LHCN-M2 (cell line): ENCODE data around the gene CSDE1. TPM values are rescaled to one million over a fixed set of nuclear protein-coding genes. Genes with fewer than 3 reads are reported as not detected.
A peak's percentile ranks its signal among the peaks of the same experiment; 100 is the strongest.
"Not testable (repeated sequence)": the region's sequence is repeated elsewhere in the genome, so short reads cannot be mapped to it uniquely, and the experiment has no call there.

Experiments used
- DNase-seq: peaks from one replicate; pipeline ENCODE4 v3.0.0-alpha.2; 2012; ENCODE audit warnings: low read depth
- polyA plus RNA-seq: library from polyadenylated mRNA; unstranded; fragments of >200 nt; gene quantifications from one replicate; pipeline ENCODE4 v1.2.1, GENCODE V29; 2012; ENCODE audit warnings: missing spikeins
- total RNA-seq: library from RNA; depleted of rRNA; stranded (reverse); fragments of >200 nt; gene quantifications from 2 replicates; pipeline ENCODE4 v1.2.3, GENCODE V29; 2014; rRNA removed

Gene CSDE1
- 627 and 733 TPM in 2 replicates for total RNA-seq
- polyA plus RNA-seq: 215 TPM

DNA sequence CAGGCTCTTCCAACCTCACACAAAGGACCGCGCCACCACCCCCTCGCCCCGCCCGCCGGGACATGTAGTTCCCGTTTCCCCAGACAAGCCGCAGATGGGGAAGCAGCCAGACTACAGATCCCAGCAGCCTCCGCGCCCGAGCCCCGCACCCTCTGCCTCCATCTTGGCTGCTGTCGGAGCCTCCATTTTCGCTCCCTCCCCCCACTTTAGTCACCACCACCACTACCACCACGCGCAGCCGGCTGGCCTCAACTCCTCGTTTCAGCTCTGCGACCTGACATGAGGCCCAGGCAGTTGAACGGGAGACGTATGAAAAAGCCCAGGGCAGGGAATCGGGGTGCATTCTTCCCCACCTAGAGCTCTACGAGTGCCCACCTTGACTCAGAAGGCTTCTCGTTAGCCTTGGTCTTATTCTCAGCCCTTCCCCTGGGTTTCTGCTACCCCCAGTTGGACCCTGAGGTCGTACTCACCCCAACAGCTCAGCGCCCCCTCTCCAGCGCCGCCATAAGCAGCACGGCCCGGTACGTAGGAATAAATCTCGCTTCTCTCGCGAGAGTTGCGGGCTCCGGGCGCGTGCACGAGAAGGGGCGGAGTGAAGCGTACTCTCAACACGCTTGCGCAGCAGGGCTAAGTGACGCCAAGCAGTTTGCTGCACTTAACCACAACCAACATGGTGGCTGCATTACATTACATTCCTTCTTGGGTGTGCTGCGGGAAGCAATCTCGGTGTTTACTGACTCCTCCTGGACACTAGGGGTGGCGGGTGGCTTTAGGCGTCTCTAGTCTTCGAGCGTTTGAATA, at the start of gene CSDE1:
Gene CSDE1, minus strand, starts transcription at position 530 of the 801 bp plus-strand sequence. CDS start 18,094 bp downstream, outside the sequence.
- peak; percentile 98 for DNase-seq

DNA sequence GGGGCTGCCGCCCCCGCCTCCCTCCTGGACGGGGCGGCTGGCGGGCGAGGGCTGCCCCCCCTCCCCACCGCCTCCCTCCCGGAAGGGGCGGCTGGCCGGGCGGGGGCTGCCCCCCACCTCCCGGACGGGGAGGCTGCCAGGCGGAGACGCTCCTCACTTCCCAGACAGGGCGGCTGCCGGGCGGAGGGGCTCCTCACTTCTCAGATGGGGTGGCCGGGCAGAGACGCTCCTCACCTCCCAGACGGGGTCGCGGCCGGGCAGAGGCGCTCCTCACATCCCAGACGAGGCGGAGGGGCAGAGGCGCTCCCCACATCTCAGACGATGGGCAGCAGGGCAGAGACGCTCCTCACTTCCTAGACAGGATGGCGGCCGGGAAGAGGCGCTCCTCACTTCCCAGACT, 46.7 kb upstream of the CSDE1 start:
- DNase-seq: not testable (repeated sequence)

DNA sequence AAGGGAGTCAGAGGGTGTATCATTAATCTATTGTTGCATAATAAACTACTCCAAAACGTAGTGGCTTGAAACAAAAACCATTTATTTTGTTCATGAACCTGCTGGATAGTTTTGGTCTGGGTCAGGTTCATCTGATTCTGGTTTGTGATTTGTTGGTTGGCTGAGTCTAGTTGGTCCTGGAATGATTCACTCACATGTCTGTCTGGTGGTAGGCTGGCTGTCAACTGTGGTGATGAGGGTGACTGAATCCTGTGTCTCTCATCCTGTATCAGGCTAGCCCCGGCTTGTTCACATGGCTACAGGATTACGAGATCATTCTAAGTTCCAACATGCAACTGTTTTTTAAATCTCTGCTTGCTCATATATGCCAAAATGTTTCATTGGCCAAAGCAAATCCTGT, 45.2 kb upstream of the CSDE1 start:
- DNase-seq: peak; percentile 13

DNA sequence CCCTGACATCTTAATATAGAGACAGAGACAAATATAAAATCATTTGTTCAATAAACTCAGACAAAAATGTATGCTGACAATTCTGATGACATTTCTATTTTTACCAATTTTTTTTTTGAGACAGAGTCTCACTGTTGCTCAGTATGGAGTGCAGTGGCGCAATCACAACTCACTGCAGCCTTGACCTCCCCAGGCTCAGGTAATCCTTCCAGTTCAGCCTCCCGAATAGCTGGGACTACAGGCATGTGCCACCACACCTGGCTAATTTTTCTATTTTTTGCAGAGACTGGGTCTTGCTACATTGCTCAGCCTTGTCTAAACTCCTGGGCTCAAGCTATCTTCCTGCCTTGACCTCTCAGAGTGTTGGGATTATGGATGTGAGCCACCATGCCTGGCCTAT, 36.3 kb upstream of the CSDE1 start:
- no peak for DNase-seq

DNA sequence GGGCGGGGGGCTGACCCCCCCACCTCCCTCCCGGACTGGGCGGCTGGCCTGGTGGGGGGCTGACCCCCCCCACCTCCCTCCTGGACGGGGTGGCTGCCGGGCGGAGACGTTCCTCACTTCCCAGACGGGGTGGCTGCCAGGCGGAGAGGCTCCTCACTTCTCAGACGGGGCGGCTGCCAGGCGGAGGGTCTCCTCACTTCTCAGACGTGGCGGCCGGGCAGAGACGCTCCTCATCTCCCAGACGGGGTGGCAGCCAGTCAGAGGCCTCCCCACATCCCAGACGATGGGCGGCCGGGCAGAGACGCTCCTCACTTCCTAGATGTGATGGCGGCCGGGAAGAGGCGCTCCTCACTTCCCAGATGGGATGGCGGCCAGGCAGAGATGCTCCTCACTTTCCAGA, 32.8 kb upstream of the CSDE1 start:
- DNase-seq: not testable (repeated sequence)

DNA sequence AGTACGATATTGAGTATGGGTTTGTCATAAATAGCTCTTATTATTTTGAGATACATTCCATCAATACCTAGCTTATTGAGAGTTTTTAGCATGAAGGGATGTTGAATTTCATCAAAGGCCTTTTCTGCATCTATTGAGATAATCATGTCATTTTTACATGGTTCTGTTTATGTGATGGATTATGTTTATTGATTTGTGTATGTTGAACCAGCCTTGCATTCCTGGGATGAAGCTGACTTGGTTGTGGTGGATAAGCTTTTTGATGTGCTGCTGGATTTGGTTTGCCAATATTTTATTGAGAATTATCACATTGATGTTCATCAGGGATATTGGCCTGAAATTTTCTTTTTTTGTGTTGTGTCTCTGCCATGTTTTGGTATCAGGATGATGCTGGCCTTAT, 28.7 kb upstream of the CSDE1 start:
- not testable (repeated sequence) for DNase-seq

DNA sequence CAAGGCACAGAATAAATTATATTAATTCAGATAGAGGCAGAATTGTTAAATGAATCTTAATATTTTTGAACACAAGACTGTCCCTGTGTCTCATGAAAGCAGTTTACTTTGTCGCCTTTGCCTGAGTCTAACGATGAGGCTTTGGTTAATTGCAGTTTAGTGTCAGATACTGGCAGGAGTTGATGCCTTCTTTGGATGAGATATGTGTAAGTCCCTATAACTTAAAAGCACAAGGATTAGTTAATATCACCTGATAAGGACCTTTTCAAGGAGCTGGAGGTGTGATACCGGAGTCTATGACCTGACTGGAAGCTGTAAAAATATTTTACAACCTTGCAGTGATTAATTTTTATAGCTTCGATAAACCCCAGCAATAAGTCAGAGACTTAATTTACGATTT, 24.7 kb upstream of the CSDE1 start:
- DNase-seq: no peak

DNA sequence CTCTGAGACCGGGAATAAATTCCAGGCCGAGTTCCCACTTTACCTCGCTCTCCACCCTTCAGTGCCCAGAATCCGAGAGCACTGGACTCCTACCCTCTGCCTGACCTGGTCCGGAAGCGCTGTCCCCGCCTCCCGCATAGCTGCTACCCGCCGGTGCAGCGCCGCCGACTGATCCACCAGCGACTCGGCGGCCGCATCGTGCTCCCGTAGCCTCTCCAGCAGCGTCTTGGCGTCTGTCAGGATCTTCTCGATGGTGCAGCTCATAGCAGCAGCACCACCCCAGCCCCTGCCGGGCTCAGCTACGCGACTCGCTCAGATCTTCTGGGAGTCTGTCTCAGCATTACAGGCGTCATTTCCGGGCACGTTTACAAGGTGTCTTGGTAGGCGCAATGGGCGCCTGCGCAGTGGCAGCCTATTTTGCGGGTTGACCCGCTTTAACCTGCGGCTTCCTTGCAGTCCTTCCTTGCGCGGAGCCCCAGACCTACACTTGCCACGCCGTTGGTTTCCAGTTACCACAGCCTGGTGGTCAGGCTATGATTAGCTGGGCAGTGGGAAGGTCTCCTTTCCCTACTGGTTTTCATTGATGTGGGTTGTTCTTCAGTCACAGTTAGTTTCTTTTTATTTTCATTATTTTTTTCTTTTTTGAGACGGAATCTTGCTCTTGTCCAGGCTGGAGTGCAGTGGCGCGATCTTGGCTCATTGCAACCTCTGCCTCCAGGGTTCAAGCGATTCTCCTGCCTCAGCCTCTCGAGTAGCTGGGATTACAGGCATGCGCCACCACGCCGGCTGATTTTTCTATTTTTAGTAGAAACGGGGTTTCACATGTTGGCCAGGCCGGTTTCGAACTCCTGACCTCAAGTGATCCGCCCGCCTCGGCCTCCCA, 22.8 kb upstream of the CSDE1 start, which contains the start of gene SIKE1:
Gene SIKE1, minus strand, starts transcription at position 342 of the 883 bp plus-strand sequence. Its CDS starts 78 bp downstream, at position 264.
- peak; percentile 91 for DNase-seq

DNA sequence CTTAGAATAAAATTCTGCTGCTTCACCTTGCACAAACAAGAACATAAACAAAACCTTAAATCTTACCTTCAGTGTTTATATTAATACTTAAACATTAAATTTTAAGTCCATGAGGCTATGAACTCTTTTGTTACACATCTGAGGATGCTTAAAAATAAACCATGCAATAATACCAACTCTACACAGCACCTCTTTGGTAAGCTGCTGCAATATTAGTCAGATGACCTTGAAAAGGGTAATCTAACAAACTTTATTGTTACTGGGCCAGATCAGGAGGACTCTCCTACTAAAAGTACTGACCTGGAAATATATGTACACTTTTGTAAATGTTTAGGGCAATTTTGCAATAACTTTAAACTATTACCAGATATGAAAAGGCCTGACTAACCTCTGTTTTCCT, 21.9 kb upstream of the CSDE1 start:
- no peak for DNase-seq

DNA sequence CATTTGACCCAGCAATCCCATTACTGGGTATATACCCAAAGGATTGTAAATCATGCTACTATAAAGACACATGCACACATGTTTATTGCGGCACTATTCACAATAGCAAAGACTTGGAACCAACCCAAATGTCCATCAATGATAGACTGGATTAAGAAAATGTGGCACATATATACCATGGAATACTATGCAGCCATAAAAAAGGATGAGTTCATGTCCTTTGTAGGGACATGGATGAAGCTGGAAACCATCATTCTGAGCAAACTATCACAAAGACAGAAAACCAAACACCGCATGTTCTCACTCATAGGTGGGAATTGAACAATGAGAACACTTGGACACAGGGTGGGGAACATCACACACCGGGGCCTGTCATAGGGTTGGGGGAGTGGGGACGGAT, 18.9 kb upstream of the CSDE1 start:
- DNase-seq: not testable (repeated sequence)

DNA sequence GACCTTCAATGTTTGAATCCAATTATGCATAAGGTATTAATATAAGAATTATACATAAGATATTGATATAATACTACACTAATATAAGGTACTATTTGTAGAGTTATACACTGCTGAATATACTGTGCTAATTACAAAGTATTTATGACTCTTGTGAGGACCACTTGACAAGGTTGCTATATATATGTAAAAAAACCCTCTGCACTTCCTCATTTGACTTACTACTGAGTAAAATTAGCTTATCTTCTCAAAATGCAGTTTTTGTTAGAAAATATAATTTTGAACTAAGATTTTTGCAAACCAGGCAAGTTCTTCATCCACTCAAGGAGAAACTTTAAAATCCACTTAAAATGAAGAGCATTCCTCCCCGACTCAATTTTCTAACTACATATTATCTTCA, 14.2 kb upstream of the CSDE1 start:
- DNase-seq: no peak

DNA sequence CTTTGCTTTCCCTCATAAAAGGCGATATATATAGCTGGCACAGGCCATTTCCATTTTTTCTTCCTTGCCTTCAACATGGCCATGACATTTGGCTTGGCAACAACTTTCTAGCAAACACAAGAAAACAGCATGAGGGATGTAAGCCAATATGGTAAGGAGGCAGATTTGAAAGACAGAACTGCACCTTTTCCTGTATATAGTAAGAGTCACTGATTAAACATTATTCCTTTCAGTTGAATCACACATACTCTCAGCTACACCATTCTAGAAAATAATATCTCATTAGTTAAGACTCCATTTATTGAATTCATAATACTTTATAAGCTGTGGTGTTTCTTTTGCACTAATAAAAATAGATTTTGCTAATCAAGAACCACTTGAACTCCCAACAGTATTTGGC, 13.2 kb upstream of the CSDE1 start:
- DNase-seq: no peak

DNA sequence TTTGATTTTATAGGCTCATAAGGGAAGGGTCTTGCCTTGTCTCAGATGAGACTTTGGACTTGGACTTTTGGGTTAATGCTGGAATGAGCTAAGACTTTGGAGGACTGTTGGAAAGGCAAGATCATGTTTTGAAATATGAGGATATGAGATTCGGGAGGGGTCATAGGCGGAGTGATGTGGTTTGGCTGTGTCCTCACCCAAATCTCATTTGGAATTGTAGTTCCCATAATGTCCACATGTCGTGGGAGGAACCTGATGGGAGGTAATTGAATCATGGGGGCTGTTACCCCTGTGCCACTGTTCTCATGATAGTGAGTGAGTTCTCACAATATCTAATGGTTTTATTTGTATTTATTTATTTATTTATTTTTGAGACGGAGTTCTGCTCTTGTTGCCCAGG, 6.9 kb upstream of the CSDE1 start:
- DNase-seq: no peak

DNA sequence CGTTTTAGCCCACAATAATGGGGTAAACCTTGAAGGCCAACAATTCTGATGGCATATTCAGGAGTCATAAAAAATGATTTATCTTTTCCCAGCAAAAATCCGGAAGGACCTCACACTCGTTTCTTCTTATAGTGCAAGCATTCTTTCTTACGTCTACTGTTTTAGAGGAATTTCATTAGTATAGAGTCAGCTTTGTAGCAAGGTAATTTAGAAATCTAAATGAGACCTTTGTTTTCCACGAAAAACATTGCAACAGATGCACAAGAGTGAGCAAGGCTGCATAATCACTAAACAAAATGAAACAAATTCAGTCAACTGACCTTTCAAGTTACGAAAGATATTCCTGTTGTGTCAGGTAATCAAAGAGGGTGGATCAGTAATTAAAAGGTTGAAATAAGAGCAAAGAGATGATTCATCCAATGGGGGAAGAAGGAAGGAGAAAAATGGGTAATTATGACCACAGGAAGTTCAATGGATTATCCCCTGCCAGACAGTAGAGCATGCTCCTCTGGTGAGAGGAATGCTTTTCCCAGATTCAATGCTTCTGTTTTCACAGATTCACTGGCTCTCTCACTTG, 560 bp upstream of the CSDE1 start:
- DNase-seq: peak; percentile 37

DNA sequence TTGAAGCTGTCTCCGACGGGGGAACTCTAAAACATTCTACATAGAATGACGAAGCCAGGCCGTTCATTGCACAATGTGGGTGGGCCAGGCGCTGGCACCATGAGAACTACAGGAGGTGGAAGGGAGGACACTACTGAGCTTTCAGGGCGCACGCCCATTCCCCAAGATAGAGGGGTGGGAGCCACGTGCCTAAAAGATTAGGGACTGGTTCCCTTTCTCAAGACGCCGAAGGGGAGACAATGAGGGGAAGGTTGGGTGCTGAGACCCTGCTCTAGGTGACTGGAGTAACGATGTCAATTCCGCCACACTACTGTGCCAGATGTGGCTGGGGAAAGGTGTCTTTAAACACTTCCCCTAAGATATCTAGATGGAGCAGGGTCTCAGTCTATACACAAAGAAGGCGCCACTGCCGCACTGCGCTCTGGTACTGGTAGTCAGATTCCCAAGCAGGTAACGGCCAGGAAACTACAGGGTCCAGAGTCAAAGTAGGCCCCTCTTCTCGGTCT, 782 bp downstream of the CSDE1 start:
- peak; percentile 40 for DNase-seq

DNA sequence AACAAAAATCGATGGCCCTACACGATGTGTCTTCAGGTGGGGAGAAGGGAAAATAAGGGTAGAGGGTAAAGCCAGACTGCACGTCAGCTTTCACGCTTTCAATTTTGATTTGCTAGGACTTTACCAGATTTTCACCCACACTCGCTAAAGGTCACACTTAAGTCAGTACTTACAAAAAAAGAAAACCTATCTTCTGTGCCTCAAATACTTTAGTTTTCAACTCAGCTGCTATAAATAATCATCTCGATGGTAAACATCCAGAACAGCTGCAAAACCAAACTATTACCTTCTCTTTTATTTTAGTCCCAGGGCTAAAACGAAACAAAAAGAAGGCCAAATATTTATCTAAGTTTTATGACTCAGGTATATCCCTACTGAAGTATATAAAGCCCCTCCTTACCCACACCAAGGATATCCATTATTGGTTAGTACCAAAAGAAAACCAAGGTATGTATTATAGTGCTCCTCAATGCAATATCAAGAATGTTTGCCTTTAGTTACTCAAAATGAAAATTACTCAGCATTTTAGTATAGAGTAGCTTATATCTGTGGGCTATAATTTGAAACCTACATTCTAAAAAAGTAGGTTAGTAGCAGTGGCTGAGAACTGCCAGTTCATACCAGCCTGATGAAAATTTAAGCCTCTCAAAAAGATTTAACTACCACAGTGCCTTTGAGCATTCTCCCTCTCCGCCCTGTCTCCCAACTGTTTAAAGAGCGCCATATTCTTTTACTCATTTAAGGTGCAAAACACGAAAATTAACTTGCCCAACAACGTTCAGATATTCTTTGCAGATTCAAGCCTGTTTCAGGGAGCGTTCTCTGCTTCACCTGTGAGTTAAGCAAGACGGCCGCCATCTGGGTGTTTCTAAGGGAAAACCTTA, 1.5 kb downstream of the CSDE1 start:
- DNase-seq: peak; percentile 83

DNA sequence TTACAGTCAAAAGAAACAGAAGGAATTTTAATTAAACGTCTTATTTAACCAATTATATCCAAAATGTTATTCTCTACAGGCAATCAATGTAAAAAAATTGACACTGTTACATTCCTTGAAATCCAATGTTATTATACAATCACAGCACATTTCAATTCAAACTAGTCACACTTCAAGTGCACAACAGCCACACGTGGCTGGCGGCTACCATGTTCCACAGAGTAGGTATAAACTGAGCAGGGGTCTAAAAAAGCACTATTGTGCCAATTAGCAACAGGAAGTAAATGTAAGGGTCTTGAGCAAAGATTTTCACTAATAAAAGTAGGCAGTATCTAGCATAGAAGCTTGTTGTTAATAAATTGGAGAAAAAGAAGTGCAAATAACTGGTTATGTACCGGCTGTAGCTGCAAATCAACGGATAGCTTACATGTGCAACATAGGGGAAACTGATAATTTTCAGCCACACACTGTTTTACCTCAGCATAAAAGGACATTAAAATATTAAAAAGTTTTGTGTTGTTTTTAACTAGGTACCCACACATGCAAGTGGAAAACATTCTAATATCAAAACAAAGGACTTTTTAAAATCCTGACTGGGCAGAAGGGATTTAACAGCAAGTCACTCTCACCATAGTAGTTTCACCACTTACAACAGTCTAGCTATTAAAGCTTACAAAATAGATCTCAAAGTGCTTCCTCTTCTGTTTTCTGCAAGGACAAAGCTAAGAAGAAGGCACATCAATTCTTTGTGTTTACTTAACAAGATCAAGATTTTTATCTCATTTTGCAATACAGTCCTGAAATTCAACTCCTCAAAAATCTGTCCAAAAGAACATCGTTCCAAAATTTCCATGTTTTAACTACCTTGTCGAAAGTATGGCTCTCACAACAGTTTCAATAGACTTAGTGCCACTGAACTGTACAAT, 2.5 kb downstream of the CSDE1 start:
- DNase-seq: no peak

DNA sequence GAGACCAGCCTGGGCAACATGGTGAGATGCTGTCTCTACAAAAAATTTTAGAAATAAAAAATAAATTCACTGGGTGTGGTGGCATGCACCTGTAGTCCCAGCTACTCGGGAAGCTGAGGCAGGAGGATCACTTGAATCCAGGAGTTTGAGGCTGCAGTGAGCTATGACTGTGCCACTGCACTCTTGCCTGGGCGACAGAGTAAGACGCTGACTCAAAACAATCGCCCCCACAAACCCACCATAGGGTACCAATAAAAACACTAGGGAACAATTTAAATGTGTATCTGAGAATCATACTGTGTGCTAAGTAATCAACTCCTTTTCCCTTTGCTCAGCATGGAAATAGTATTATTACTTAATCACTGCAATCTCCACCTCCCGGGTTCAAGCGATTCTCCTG, 4.1 kb downstream of the CSDE1 start:
- DNase-seq: not testable (repeated sequence)

DNA sequence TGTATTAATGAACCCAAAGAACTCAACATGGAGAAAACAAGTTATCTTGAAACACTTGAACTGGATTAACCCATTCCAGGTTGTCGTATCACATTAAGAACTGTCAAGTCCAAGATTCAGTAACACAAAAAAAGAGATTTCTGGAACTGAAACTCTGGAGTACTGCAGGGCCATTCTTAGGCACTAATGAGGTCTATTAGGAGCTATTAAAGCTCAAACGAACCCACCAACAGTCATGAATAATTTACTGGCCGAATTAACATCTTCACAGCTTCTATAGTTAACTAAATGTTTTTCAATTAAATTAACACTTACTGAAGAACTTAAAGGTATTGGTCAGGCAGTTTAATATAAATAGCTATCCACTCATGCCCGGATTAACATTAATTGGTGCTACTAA, 4.6 kb downstream of the CSDE1 start:
- DNase-seq: no peak

DNA sequence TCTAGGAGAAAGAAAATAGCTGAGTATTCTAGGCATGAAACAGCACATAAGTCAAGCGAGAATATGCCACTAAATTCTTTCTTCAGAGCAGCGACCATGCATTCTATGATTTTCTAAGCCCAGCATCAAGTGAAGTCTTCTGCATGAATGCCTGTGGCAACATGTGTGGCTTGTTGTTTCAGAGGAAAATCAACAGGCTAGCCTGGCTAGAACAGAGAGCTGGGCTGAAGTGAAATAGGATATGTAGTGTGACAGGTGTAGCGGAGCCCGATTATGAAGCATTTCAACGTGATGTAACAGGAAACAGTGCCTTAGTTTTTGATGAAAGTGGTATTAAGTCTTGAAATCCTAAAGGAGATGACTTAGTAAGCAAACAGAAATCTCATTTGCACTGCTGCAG, 7.0 kb downstream of the CSDE1 start:
- peak; percentile 88 for DNase-seq
